NT2/D1 (cell line): ENCODE measurements around the gene GJA3.

Experiments used
- DNase-seq: peaks from one replicate; pipeline ENCODE4 v3.0.0-alpha.2; 2011; ENCODE audit warnings: low read depth, low spot score
- H3K27me3 ChIP-seq: 2 replicates; pipeline ENCODE4 v1.6.0; 2011; ENCODE audit warnings: mild to moderate bottlenecking; ENCODE audit not compliant: insufficient read length, insufficient read depth
- H3K36me3 ChIP-seq: 2 replicates; pipeline ENCODE4 v1.6.1; 2011; ENCODE audit warnings: mild to moderate bottlenecking, low read length, mixed read lengths; ENCODE audit not compliant: insufficient read depth, insufficient read length
- H3K4me1 ChIP-seq: 2 replicates; pipeline ENCODE4 v1.5.1; 2011; ENCODE audit not compliant: insufficient read depth, insufficient read length
- H3K4me3 ChIP-seq: 2 replicates; pipeline ENCODE4 v1.5.1; 2011; ENCODE audit warnings: low read depth; ENCODE audit not compliant: insufficient read length
- H3K9ac ChIP-seq: 2 replicates; pipeline ENCODE4 v1.6.0; 2011; ENCODE audit warnings: low read depth; ENCODE audit not compliant: insufficient read length
- H3K9me3 ChIP-seq: 2 replicates; pipeline ENCODE4 v1.5.1; 2011; ENCODE audit warnings: mild to moderate bottlenecking, low read length; ENCODE audit not compliant: insufficient read depth
- SUZ12 ChIP-seq: IDR thresholded peaks from 2 replicates; pipeline ENCODE4 v1.6.1; 2011; ENCODE audit not compliant: insufficient read length, insufficient read depth; ENCODE audit errors: extremely low read depth
- YY1 ChIP-seq: IDR thresholded peaks from 2 replicates; pipeline ENCODE4 v1.6.1; 2011; ENCODE audit not compliant: insufficient read length, insufficient read depth
- ZNF274 ChIP-seq: IDR thresholded peaks from 2 replicates; pipeline ENCODE4 v1.6.1; 2011; ENCODE audit warnings: mild to moderate bottlenecking, low read depth, low read length

Gene GJA3

GRCh38 chr13:20129076-20129475, 31.8 kb downstream of the GJA3 start:
- DNase-seq = no peak
- Histone ChIP-seq H3K9me3 (no peaks in the 10 kb centered on the region), H3K4me3 (peak overlapping the region; percentile 51), H3K9ac (no peak overlapping the region), H3K36me3 (no peaks in the 10 kb centered on the region), H3K4me1 (no peaks in the 10 kb centered on the region), H3K27me3 (peaks cover 17% of the 10 kb centered on the region)
- TF ChIP-seq SUZ12 (no peak), ZNF274 (no peak), YY1 (no peak)

- peaks cover 17% of the 10 kb centered on the region for H3K27me3 ChIP-seq
- H3K4me1 ChIP-seq = no peaks in the 10 kb centered on the region
- peak overlapping the region; percentile 51 for H3K4me3 ChIP-seq
- DNase-seq = no peak
- H3K9ac ChIP-seq = peak overlapping the region; percentile 61
- no peaks in the 10 kb centered on the region for H3K36me3 ChIP-seq
- no peaks in the 10 kb centered on the region for H3K9me3 ChIP-seq
- TF ChIP-seq ZNF274 (no peak), SUZ12 (no peak), YY1 (no peak)
Observed at GRCh38 chr13:20128459-20128931, 32.4 kb downstream of the GJA3 start.

- Histone ChIP-seq H3K4me1 (no peaks in the 10 kb centered on the region), H3K36me3 (no peaks in the 10 kb centered on the region), H3K4me3 (peak overlapping the region; percentile 51), H3K9me3 (no peaks in the 10 kb centered on the region), H3K27me3 (peaks cover 17% of the 10 kb centered on the region), H3K9ac (peak overlapping the region; percentile 74)
- TF ChIP-seq SUZ12 = no peak
- TF ChIP-seq YY1 = no peak
- no peak for DNase-seq
Observed at GRCh38 chr13:20127562-20128458, 33.0 kb downstream of the GJA3 start.

- peak overlapping the region; percentile 51 for H3K4me3 ChIP-seq
- H3K9me3 ChIP-seq = no peaks in the 10 kb centered on the region
- H3K9ac ChIP-seq = peak overlapping the region; percentile 74
- peaks cover 17% of the 10 kb centered on the region for H3K27me3 ChIP-seq
- TF ChIP-seq ZNF274 (no peak), SUZ12 (no peak), YY1 (no peak)
- no peaks in the 10 kb centered on the region for H3K36me3 ChIP-seq
- no peak for DNase-seq
- no peaks in the 10 kb centered on the region for H3K4me1 ChIP-seq
Observed at GRCh38 chr13:20127262-20127561, 33.6 kb downstream of the GJA3 start.

GRCh38 chr13:20126541-20127261, 34.2 kb downstream of the GJA3 start:
- Histone ChIP-seq H3K4me1 (no peaks in the 10 kb centered on the region), H3K36me3 (no peaks in the 10 kb centered on the region), H3K9me3 (no peaks in the 10 kb centered on the region), H3K4me3 (no peak overlapping the region), H3K9ac (no peak overlapping the region), H3K27me3 (peaks cover 17% of the 10 kb centered on the region)
- TF ChIP-seq SUZ12 (no peak), ZNF274 (no peak), YY1 (no peak)
- DNase-seq = no peak

- Histone ChIP-seq H3K9me3 (no peaks in the 10 kb centered on the region), H3K36me3 (no peaks in the 10 kb centered on the region), H3K9ac (no peak overlapping the region), H3K27me3 (peaks cover 17% of the 10 kb centered on the region), H3K4me1 (no peaks in the 10 kb centered on the region), H3K4me3 (no peak overlapping the region)
- no peak for TF ChIP-seq YY1
- TF ChIP-seq SUZ12 = no peak
- no peak for TF ChIP-seq ZNF274
- DNase-seq = no peak
Observed at GRCh38 chr13:20125783-20126165, 35.1 kb downstream of the GJA3 start.

GRCh38 chr13:20125129-20125782, 35.6 kb downstream of the GJA3 start:
- H3K9ac ChIP-seq = no peak overlapping the region
- TF ChIP-seq ZNF274 (no peak), YY1 (no peak), SUZ12 (no peak)

More at GRCh38 chr13:20125129-20125782, 35.6 kb downstream of the GJA3 start:
- no peak for DNase-seq
- Histone ChIP-seq H3K4me1 (no peaks in the 10 kb centered on the region), H3K4me3 (no peak overlapping the region), H3K9me3 (no peaks in the 10 kb centered on the region), H3K36me3 (no peaks in the 10 kb centered on the region), H3K27me3 (peaks cover 17% of the 10 kb centered on the region)
